ENCODE data around the gene PDE4D.

The PDE4D gene

DNA sequence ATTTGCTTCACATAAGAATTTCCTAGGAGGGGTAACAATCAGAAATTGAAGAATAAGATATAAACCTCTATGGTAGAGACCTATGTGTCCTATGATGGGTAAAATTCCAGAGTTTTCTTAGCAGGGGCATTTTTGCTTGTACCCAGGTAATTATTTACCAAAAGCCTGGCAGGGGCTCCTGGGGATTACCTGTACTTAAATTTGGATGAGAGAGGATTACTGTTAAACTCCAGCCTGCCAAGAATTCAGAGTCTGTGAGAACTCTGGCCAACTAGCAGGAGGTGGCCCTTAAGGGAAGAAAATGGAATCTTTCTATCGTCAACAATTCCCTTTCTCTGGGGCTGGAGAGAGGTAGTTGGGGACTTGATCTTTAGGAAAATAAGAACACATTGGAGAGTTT is 460.4 kb downstream of the PDE4D start:
- TF ChIP-seq ZC3H10 (CRISPR knock-in tag; IDR thresholded peaks at IDR 0.05), result no peak
- no peak for ATAC-seq

GRCh38 chr5:59430066-59430685 is 463.4 kb downstream of the PDE4D start:
- no peak for TF ChIP-seq CREB5 (CRISPR knock-in tag; IDR thresholded peaks at IDR 0.05; ENCODE audit: low read depth)
- no peak for TF ChIP-seq GLIS3 (CRISPR knock-in tag; IDR thresholded peaks at IDR 0.05)
- no peak for TF ChIP-seq ZNF565 (CRISPR knock-in tag; conservative IDR thresholded peaks at IDR 0.05; ENCODE audit: low read depth)
- TF ChIP-seq ZFP3 (CRISPR knock-in tag; IDR thresholded peaks at IDR 0.05), result no peak
- no peak for TF ChIP-seq PATZ1 (CRISPR knock-in tag; IDR thresholded peaks at IDR 0.05; ENCODE audit: borderline replicate concordance)
- TF ChIP-seq, protein P1, sequence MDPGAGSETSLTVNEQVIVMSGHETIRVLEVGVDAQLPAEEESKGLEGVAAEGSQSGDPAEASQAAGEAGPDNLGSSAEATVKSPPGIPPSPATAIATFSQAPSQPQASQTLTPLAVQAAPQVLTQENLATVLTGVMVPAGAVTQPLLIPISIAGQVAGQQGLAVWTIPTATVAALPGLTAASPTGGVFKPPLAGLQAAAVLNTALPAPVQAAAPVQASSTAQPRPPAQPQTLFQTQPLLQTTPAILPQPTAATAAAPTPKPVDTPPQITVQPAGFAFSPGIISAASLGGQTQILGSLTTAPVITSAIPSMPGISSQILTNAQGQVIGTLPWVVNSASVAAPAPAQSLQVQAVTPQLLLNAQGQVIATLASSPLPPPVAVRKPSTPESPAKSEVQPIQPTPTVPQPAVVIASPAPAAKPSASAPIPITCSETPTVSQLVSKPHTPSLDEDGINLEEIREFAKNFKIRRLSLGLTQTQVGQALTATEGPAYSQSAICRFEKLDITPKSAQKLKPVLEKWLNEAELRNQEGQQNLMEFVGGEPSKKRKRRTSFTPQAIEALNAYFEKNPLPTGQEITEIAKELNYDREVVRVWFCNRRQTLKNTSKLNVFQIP (CRISPR knock-in tag; IDR thresholded peaks at IDR 0.05; ENCODE audit: borderline replicate concordance, low read depth), result no peak
- TF ChIP-seq TOX (CRISPR knock-in tag; IDR thresholded peaks at IDR 0.05; ENCODE audit: borderline replicate concordance), result no peak
- TF ChIP-seq PPARA (CRISPR knock-in tag; IDR thresholded peaks at IDR 0.05; ENCODE audit: borderline replicate concordance), result no peak
- no peak for TF ChIP-seq RARB (CRISPR knock-in tag; IDR thresholded peaks at IDR 0.05)
- TF ChIP-seq OSR1 (CRISPR knock-in tag; IDR thresholded peaks at IDR 0.05), result no peak
- TF ChIP-seq, protein P2, sequence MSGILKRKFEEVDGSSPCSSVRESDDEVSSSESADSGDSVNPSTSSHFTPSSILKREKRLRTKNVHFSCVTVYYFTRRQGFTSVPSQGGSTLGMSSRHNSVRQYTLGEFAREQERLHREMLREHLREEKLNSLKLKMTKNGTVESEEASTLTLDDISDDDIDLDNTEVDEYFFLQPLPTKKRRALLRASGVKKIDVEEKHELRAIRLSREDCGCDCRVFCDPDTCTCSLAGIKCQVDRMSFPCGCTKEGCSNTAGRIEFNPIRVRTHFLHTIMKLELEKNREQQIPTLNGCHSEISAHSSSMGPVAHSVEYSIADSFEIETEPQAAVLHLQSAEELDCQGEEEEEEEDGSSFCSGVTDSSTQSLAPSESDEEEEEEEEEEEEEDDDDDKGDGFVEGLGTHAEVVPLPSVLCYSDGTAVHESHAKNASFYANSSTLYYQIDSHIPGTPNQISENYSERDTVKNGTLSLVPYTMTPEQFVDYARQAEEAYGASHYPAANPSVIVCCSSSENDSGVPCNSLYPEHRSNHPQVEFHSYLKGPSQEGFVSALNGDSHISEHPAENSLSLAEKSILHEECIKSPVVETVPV (CRISPR knock-in tag; IDR thresholded peaks at IDR 0.05), result no peak
- TF ChIP-seq, protein P3, sequence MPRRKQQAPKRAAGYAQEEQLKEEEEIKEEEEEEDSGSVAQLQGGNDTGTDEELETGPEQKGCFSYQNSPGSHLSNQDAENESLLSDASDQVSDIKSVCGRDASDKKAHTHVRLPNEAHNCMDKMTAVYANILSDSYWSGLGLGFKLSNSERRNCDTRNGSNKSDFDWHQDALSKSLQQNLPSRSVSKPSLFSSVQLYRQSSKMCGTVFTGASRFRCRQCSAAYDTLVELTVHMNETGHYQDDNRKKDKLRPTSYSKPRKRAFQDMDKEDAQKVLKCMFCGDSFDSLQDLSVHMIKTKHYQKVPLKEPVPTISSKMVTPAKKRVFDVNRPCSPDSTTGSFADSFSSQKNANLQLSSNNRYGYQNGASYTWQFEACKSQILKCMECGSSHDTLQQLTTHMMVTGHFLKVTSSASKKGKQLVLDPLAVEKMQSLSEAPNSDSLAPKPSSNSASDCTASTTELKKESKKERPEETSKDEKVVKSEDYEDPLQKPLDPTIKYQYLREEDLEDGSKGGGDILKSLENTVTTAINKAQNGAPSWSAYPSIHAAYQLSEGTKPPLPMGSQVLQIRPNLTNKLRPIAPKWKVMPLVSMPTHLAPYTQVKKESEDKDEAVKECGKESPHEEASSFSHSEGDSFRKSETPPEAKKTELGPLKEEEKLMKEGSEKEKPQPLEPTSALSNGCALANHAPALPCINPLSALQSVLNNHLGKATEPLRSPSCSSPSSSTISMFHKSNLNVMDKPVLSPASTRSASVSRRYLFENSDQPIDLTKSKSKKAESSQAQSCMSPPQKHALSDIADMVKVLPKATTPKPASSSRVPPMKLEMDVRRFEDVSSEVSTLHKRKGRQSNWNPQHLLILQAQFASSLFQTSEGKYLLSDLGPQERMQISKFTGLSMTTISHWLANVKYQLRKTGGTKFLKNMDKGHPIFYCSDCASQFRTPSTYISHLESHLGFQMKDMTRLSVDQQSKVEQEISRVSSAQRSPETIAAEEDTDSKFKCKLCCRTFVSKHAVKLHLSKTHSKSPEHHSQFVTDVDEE (CRISPR knock-in tag; IDR thresholded peaks at IDR 0.05), result no peak
- no peak for TF ChIP-seq ZC3H10 (CRISPR knock-in tag; IDR thresholded peaks at IDR 0.05)
- TF ChIP-seq CSDC2 (CRISPR knock-in tag; IDR thresholded peaks at IDR 0.05), result no peak
- no peak for TF ChIP-seq ZNF8 (CRISPR knock-in tag; IDR thresholded peaks at IDR 0.05)
- TF ChIP-seq ARNTL (CRISPR knock-in tag; IDR thresholded peaks at IDR 0.05; ENCODE audit: borderline replicate concordance, low read depth), result no peak
- no peak for TF ChIP-seq ESRRG (CRISPR knock-in tag; IDR thresholded peaks at IDR 0.05)
- TF ChIP-seq ISL1 (CRISPR knock-in tag; IDR thresholded peaks at IDR 0.05), result no peak
- TF ChIP-seq SNAI2 (CRISPR knock-in tag; IDR thresholded peaks at IDR 0.05), result no peak
- no peak for ATAC-seq

GRCh38 chr5:59428391-59428790 is 465.1 kb downstream of the PDE4D start:
- no peak for TF ChIP-seq PPARA (CRISPR knock-in tag; IDR thresholded peaks at IDR 0.05; ENCODE audit: borderline replicate concordance)
- TF ChIP-seq PATZ1 (CRISPR knock-in tag; IDR thresholded peaks at IDR 0.05; ENCODE audit: borderline replicate concordance), result no peak
- TF ChIP-seq TOX (CRISPR knock-in tag; IDR thresholded peaks at IDR 0.05; ENCODE audit: borderline replicate concordance), result no peak
- TF ChIP-seq ZFP30 (CRISPR knock-in tag; IDR thresholded peaks at IDR 0.05), result no peak
- no peak for TF ChIP-seq ESRRG (CRISPR knock-in tag; IDR thresholded peaks at IDR 0.05)
- no peak for TF ChIP-seq CSDC2 (CRISPR knock-in tag; IDR thresholded peaks at IDR 0.05)
- no peak for TF ChIP-seq ARNTL (CRISPR knock-in tag; IDR thresholded peaks at IDR 0.05; ENCODE audit: borderline replicate concordance, low read depth)
- no peak for TF ChIP-seq RARB (CRISPR knock-in tag; IDR thresholded peaks at IDR 0.05)
- TF ChIP-seq ZNF8 (CRISPR knock-in tag; IDR thresholded peaks at IDR 0.05), result no peak
- TF ChIP-seq ZC3H10 (CRISPR knock-in tag; IDR thresholded peaks at IDR 0.05), result no peak
- no peak for TF ChIP-seq SNAI2 (CRISPR knock-in tag; IDR thresholded peaks at IDR 0.05)
- TF ChIP-seq, protein P2 (CRISPR knock-in tag; IDR thresholded peaks at IDR 0.05), result no peak
- TF ChIP-seq, protein P1 (CRISPR knock-in tag; IDR thresholded peaks at IDR 0.05; ENCODE audit: borderline replicate concordance, low read depth), result no peak
- no peak for TF ChIP-seq ISL1 (CRISPR knock-in tag; IDR thresholded peaks at IDR 0.05)

More at GRCh38 chr5:59428391-59428790, 465.1 kb downstream of the PDE4D start:
- no peak for ATAC-seq

Data from SK-N-SH treated with all-trans-retinoic acid at 6 μM for 48 hours (cell line).